Measurements from ENCODE around the gene PLCXD1.
A peak's percentile ranks its signal among the peaks of the same experiment; 100 is the strongest.
"Not testable (repeated sequence)": the region's sequence is repeated elsewhere in the genome, so short reads cannot be mapped to it uniquely, and the experiment has no call there.

Gene PLCXD1

DNA sequence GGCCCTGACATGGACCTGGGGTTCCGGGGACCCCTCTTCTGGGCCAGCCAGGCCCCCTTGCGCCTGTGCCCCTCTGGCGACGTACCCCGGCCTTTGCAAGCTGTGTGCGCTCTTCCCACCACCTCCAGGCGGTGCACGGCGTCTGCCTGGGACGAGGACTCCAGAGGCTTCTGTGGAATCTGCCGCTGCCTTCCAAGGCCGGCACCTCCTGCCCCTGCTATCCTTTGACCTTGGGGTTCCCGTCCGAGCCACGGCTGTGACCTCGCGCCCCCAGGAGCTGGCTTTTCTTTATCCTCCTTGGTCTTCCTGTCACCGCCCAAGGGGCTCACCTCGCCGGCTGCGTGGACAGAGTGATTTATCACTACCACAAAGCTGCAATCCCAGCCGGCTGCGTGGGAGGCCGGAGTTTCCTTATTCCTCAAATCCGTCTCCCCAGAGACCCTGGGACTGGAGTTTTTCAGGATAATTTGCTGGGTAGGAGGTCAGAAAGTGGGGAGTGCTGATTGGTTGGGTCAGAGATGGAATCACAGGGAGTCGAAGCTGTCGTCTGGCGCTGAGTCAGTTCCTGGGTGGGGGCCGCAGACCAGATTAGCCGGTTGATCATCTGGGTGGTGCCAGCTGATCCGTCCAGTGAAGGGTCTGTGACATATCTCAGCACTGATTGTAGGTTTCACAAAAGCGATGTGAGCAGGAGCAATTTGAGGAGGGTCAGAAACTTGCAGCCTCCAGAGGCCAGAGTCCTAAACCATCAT lies 19.8 kb upstream of the PLCXD1 start:
- Histone ChIP-seq H3K4me3 (no peak overlapping the region), H3K27ac (no peak overlapping the region)
- peak; percentile 55 for DNase-seq (ENCODE audit: low spot score)
- TF ChIP-seq CTCF (IDR thresholded peaks at IDR 0.05), result no peak

DNA sequence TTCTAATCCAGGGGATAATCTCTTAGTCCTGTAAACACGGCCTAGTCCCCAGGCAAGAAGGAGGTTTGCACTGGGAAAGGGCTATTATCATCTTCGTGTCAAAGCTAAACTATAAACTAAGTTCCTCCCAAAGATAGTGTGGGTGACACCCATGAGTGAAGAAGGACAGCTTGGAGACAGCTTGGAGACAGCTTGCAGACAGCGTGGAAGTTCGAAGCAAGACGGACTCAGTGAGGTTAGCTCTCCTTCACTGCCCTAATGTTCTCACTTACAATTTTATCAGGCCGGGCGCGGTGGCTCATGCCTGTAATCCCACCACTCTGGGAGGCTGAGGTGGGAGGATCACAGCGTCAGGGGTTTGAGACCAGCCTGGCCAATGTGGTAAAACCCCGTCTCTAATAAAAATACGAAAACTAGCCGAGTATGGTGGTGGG lies 19.2 kb upstream of the PLCXD1 start:
- H3K4me3 ChIP-seq, result no peak overlapping the region
- DNase-seq (ENCODE audit: low spot score), result no peak
- H3K27ac ChIP-seq, result no peak overlapping the region
- TF ChIP-seq CTCF (IDR thresholded peaks at IDR 0.05), result no peak

GRCh38 chrX:262381-262909 lies 18.7 kb upstream of the PLCXD1 start:
- no peak for DNase-seq (ENCODE audit: low spot score)
- no peak for TF ChIP-seq CTCF (IDR thresholded peaks at IDR 0.05)
- no peak overlapping the region for H3K27ac ChIP-seq
- H3K4me3 ChIP-seq, result no peak overlapping the region

DNA sequence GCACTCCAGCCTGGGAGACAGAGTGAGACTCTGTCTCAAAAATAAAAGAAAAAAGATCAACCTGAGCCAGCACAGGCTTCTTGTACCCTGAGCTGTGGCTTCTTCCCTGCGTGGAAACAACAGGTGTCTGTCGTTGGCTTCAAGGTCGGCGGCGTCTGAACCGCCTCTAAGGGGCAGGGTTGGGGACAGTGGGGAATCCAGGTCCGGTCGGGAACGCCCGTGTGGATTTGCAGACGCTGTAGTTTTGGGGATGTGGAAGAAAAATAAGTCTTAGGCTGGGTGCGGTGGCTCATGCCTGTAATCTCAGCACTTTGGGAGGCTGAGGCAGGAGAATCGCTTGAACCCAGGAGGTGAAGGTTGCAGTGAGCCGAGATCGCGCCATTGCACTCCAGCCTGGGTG lies 17.2 kb upstream of the PLCXD1 start:
- H3K4me3 ChIP-seq; DNase-seq (ENCODE audit: low spot score); H3K27ac ChIP-seq: not testable (repeated sequence)

DNA sequence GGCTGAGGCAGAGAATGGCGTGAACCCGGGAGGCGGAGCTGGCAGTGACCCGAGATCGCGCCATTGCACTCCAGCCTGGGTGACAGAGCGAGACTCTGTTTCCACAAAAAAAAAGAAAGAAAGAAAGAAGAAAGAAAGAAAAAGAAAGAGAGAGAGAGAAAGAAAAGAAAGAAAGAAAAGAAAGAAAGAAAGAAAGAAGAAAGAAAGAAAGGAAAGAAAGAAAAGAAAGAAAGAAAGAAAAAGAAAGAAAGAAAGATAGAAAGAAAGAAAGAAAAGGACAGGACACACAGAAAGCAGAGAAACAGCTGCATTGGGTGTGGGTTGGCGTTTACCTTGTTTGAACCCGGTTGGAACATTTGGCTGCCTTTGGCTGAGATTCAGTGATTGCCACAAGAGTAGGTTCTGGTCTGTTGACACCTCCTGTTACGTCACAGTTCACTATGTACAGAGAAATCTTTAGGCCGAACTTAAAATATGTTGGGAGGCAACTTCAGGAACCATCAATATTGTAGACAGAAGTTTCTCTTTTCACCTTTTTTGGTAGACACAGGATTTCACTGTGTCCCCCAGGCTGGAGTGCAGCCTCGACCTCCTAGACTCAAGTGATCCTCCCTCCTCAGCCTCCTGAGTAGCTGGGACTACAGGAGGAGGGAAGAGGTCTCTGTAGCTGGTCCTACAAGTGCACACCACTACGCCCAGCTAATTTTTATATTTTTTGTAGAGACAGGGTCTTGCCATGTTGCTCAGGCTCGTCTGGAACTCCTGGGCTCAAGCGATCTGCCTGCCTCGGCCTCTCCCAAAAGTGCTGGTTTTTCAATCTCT lies 16.3 kb upstream of the PLCXD1 start:
- Histone ChIP-seq H3K4me3 (no peak overlapping the region), H3K27ac (no peak overlapping the region)
- TF ChIP-seq CTCF (IDR thresholded peaks at IDR 0.05), result no peak
- no peak for DNase-seq (ENCODE audit: low spot score)

DNA sequence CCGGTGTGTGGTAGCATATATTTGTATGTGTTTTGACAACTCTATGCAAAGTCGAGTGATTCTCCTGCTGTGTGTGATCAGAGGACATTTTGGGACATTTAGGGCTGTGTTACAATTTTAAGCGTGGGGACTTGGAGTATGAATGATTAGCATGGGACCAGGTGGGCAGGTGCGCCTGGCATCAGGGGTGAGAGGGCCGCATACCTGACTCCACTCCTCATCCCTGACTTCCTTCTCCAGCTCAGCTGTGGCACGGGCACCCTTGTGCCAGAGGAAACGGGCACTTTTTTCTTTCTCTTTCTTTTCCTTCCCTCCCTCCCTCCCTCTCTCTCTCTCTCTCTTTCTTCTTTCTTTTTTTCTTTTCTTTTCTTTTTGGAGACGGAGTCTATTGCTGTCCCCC lies 15.7 kb upstream of the PLCXD1 start:
- no peak for TF ChIP-seq CTCF (IDR thresholded peaks at IDR 0.05)
- Histone ChIP-seq H3K27ac (no peak overlapping the region), H3K4me3 (no peak overlapping the region)
- DNase-seq (ENCODE audit: low spot score), result no peak

DNA sequence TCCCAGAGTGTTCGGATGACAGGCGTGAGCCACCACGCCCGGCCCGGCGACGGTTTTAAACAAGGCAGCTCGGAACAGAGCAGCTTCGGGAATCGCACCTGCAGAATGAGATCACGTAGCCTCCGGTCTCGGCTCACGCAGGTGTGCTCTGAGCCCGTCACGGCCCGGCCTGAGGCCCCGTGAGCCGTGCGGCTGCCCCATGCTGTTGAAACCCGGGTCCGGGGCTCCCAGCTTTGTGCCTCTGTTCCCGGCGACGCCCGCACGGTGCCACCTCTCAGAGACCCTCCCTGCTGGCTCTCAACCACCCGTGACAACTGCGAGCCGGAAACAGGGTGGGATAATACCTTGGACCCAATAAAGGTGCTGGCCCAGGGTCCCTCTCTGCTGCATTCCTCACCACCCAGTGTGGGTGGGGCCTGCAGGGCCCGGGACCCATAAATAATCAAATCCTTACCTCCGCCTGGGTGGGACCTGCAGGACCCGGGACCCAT lies 13.4 kb upstream of the PLCXD1 start:
- Histone ChIP-seq H3K27ac (no peak overlapping the region), H3K4me3 (no peak overlapping the region)
- peak; percentile 54 for DNase-seq (ENCODE audit: low spot score)
- no peak for TF ChIP-seq CTCF (IDR thresholded peaks at IDR 0.05)
